GM23338 (cell line): Measurements from ENCODE around the gene RFX3. TPM values are rescaled to one million over a fixed set of nuclear protein-coding genes. Genes with fewer than 3 reads are reported as not detected.
A peak's percentile ranks its signal among the peaks of the same experiment; 100 is the strongest.

Source experiments
- ATAC-seq: fragments of 200-7000 bp; cut with Tn5 transposase; 3 replicates; pipeline ENCODE4 v1.9.1; 2020
- DNase-seq: peaks from one replicate; pipeline ENCODE4 v3.0.0-alpha.2; 2015; ENCODE audit warnings: low spot score
- H2AFZ ChIP-seq: fragments of 200-600 bp; sonication (generic); 2 replicates; pipeline ENCODE4 v1.8.0; 2016; ENCODE audit warnings: antibody characterized with exemption, mild to moderate bottlenecking, moderate library complexity
- H3F3A ChIP-seq: fragments of 200-600 bp; sonication (generic); replicated peaks from 2 replicates; pipeline ENCODE4 v1.8.0; 2017; ENCODE audit warnings: antibody characterized with exemption, mixed run types, low read depth
- H3K27ac ChIP-seq: fragments of 200-600 bp; sonication (generic); 2 replicates; pipeline ENCODE4 v1.6.1; 2016; ENCODE audit warnings: low read depth
- H3K27me3 ChIP-seq: fragments of 200-600 bp; sonication (generic); 2 replicates; pipeline ENCODE4 v1.8.0; 2016; ENCODE audit warnings: mild to moderate bottlenecking, mixed run types, moderate library complexity; ENCODE audit not compliant: insufficient read depth
- H3K36me3 ChIP-seq: fragments of 200-600 bp; sonication (generic); 2 replicates; pipeline ENCODE4 v1.8.0; 2016; ENCODE audit warnings: mild to moderate bottlenecking; ENCODE audit not compliant: insufficient read depth
- H3K4me1 ChIP-seq: fragments of 200-600 bp; sonication (generic); 2 replicates; pipeline ENCODE4 v1.8.0; 2016; ENCODE audit warnings: mild to moderate bottlenecking, moderate library complexity; ENCODE audit not compliant: insufficient read depth
- H3K4me2 ChIP-seq: fragments of 200-600 bp; sonication (generic); 2 replicates; pipeline ENCODE4 v1.7.1; 2017; ENCODE audit warnings: mixed run types
- H3K4me3 ChIP-seq: fragments of 200-600 bp; sonication (generic); 2 replicates; pipeline ENCODE4 v1.6.1; 2016; ENCODE audit warnings: mixed run types
- H3K79me2 ChIP-seq: fragments of 200-600 bp; sonication (generic); replicated peaks from 2 replicates; pipeline ENCODE4 v1.8.0; 2017; ENCODE audit warnings: mild to moderate bottlenecking; ENCODE audit not compliant: insufficient read depth
- H3K9me2 ChIP-seq: fragments of 200-600 bp; sonication (generic); 2 replicates; pipeline ENCODE4 v1.8.0; 2017; ENCODE audit not compliant: insufficient read depth
- H4K20me1 ChIP-seq: fragments of 200-600 bp; sonication (generic); replicated peaks from 2 replicates; pipeline ENCODE4 v1.8.0; 2017; ENCODE audit warnings: mild to moderate bottlenecking; ENCODE audit not compliant: insufficient read depth
- H3K27ac Mint-ChIP-seq: 2 replicates; pipeline ENCODE4 v1.8.0; 2020; ENCODE audit warnings: inconsistent platforms, mild to moderate bottlenecking, moderate library complexity, mixed read lengths
- H3K27me3 Mint-ChIP-seq: 3 replicates; pipeline ENCODE4 v1.8.0; 2022; ENCODE audit warnings: low read depth, mild to moderate bottlenecking, moderate library complexity, mixed read lengths, inconsistent platforms; ENCODE audit not compliant: insufficient read depth, poor library complexity
- H3K36me3 Mint-ChIP-seq: 3 replicates; pipeline ENCODE4 v1.8.0; 2021; ENCODE audit warnings: low read depth, mild to moderate bottlenecking, inconsistent platforms, moderate library complexity, mixed read lengths
- H3K4me1 Mint-ChIP-seq: 3 replicates; pipeline ENCODE4 v1.8.0; 2020; ENCODE audit warnings: mild to moderate bottlenecking, inconsistent platforms, mixed read lengths
- H3K4me3 Mint-ChIP-seq: 3 replicates; pipeline ENCODE4 v1.8.0; 2021; ENCODE audit warnings: moderate library complexity, mild to moderate bottlenecking, inconsistent platforms, mixed read lengths
- H3K9me3 Mint-ChIP-seq: 3 replicates; pipeline ENCODE4 v1.8.0; 2020; ENCODE audit warnings: moderate library complexity, mild to moderate bottlenecking, inconsistent platforms, mixed read lengths
- CREB1 ChIP-seq: fragments of 250-450 bp; sonication (Bioruptor Pico); IDR thresholded peaks from 2 replicates; pipeline ENCODE4 v1.5.0; 2020; ENCODE audit warnings: low read depth, mild to moderate bottlenecking, moderate library complexity
- EZH2 ChIP-seq: fragments of 200-600 bp; sonication (generic); IDR thresholded peaks from one replicate; pipeline ENCODE4 v1.8.0; 2017; ENCODE audit warnings: antibody characterized with exemption, mild to moderate bottlenecking, low read depth; ENCODE audit not compliant: unreplicated experiment
- EZH2phosphoT487 ChIP-seq: fragments of 200-600 bp; sonication (generic); IDR thresholded peaks from one replicate; pipeline ENCODE4 v1.8.1; 2018; ENCODE audit warnings: antibody characterized with exemption; ENCODE audit not compliant: unreplicated experiment
- JUNB ChIP-seq: IDR thresholded peaks from one replicate; pipeline ENCODE4 v1.6.1; 2016; ENCODE audit warnings: antibody characterized with exemption; ENCODE audit not compliant: unreplicated experiment
- NANOG ChIP-seq: IDR thresholded peaks from 2 replicates; pipeline ENCODE4 v1.6.1; 2016; ENCODE audit warnings: antibody characterized with exemption, borderline replicate concordance
- POLR2AphosphoS5 ChIP-seq: IDR thresholded peaks from 2 replicates; pipeline ENCODE4 v1.6.1; 2016; ENCODE audit warnings: antibody characterized with exemption, low read depth
- STAT1 ChIP-seq: IDR thresholded peaks from one replicate; pipeline ENCODE4 v1.6.1; 2016; ENCODE audit warnings: antibody characterized with exemption; ENCODE audit not compliant: unreplicated experiment
- ZNF114 ChIP-seq: fragments of 250-450 bp; sonication (Bioruptor Pico); IDR thresholded peaks from 2 replicates; pipeline ENCODE4 v1.5.0; 2020; ENCODE audit warnings: mild to moderate bottlenecking, moderate library complexity
- ZNF331 ChIP-seq: fragments of 250-450 bp; sonication (Bioruptor Pico); IDR thresholded peaks from 2 replicates; pipeline ENCODE4 v1.5.0; 2020; ENCODE audit warnings: low read depth, mild to moderate bottlenecking, moderate library complexity
- polyA plus RNA-seq: library from polyadenylated mRNA; unstranded; fragments of >200 nt; fragmentation: Nextera tagmentation; extraction: Ambion mirVana; gene quantifications from 2 replicates; pipeline ENCODE4 v1.2.1, GENCODE V29; 2016
- total RNA-seq: library from RNA; depleted of rRNA; stranded (reverse); fragments of >200 nt; shearing (Covaris generic); gene quantifications from 2 replicates; pipeline ENCODE4 v1.2.3, GENCODE V29; 2014
- TF ChIP-seq, protein P1 (sequence below), 2 experiments: fragments of 200-600 bp in 1 of 2; sonication (generic) in 1 of 2; conservative IDR thresholded peaks; 2 replicates each; pipeline versions ENCODE4 v1.5.1 to v1.6.1; 2016 to 2017; ENCODE audit warnings: antibody characterized with exemption in 2 of 2, low read depth in 2 of 2, mild to moderate bottlenecking in 2 of 2, moderate library complexity in 1 of 2
- TF ChIP-seq, protein P2 (sequence below): fragments of 250-450 bp; sonication (Bioruptor Pico); IDR thresholded peaks from 2 replicates; pipeline ENCODE4 v1.5.0; 2020; ENCODE audit warnings: mild to moderate bottlenecking, moderate library complexity
- TF ChIP-seq, protein P3 (sequence below): IDR thresholded peaks from 2 replicates; pipeline ENCODE4 v1.6.1; 2016; ENCODE audit warnings: antibody characterized with exemption
- TF ChIP-seq, protein P4 (sequence below): IDR thresholded peaks from one replicate; pipeline ENCODE4 v1.6.1; 2018; ENCODE audit warnings: antibody characterized with exemption; ENCODE audit not compliant: unreplicated experiment

RFX3 gene
- total and polyA plus RNA-seq, 2 experiments from 2014 or later: 9.8 to 22.1 TPM

DNA sequence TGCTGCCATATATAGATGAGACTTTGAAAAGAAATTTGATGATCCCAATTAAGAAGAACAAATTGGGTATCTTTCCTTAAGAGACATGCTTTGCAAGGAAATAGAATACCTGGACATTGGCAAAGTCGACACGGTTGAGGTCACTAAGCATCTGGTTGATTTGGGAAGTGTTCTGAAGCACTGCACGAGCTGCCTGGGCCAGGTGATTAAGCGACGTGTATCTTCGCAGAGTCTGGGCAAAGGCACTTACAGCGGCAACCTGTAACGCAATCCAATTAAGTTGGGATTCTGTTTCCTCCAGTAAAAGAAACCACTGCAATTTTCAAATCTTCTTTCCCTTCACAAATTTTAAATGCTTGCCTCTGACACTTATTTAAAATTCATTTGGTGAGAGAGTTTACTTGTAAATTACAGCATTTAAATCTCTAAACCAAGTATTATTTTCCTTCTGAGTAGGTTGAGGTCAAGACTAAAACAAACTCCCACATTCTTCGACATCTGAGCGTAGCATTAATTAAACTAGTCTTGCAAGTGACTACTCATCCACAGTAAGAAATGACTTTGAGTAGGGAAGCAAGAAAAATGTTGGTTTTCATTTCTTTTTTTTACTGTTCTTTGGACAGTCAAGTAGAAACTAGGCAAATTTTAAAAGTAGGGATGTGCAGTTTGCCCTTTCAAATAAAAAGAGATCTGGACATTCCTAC is 262.8 kb downstream of the RFX3 start:
- Histone ChIP-seq H3K4me3 (peak overlapping the region; percentile 15; the same call in 1 of the 2 replicates), H3K9me2 (no peaks in the 10 kb centered on the region), H3K27me3 (no peaks in the 10 kb centered on the region), H4K20me1 (no peaks in the 10 kb centered on the region), H2AFZ (no peak overlapping the region), H3F3A (peaks cover 4% of the 10 kb centered on the region), H3K79me2 (no peaks in the 10 kb centered on the region), H3K36me3 (no peaks in the 10 kb centered on the region), H3K27ac (peak overlapping the region; percentile 78), H3K4me1 (peaks cover 29% of the 10 kb centered on the region), H3K4me2 (peak overlapping the region; percentile 55)
- ATAC-seq: peak; percentile 94
- no peaks in the 10 kb centered on the region for H3K9me3 Mint-ChIP-seq
- H3K4me1 Mint-ChIP-seq: peaks cover 25% of the 10 kb centered on the region
- DNase-seq: peak; percentile 50
- no peaks in the 10 kb centered on the region for H3K27me3 Mint-ChIP-seq
- no peak for TF ChIP-seq POLR2AphosphoS5
- TF ChIP-seq, protein P1, sequence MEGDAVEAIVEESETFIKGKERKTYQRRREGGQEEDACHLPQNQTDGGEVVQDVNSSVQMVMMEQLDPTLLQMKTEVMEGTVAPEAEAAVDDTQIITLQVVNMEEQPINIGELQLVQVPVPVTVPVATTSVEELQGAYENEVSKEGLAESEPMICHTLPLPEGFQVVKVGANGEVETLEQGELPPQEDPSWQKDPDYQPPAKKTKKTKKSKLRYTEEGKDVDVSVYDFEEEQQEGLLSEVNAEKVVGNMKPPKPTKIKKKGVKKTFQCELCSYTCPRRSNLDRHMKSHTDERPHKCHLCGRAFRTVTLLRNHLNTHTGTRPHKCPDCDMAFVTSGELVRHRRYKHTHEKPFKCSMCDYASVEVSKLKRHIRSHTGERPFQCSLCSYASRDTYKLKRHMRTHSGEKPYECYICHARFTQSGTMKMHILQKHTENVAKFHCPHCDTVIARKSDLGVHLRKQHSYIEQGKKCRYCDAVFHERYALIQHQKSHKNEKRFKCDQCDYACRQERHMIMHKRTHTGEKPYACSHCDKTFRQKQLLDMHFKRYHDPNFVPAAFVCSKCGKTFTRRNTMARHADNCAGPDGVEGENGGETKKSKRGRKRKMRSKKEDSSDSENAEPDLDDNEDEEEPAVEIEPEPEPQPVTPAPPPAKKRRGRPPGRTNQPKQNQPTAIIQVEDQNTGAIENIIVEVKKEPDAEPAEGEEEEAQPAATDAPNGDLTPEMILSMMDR (conservative IDR thresholded peaks at IDR 0.05; ENCODE audit: low read depth in 2 of 2): no peak
- TF ChIP-seq ZNF114 (CRISPR knock-in tag): no peak
- TF ChIP-seq ZNF331: no peak
- TF ChIP-seq CREB1 (CRISPR knock-in tag): no peak
- TF ChIP-seq, protein P2, sequence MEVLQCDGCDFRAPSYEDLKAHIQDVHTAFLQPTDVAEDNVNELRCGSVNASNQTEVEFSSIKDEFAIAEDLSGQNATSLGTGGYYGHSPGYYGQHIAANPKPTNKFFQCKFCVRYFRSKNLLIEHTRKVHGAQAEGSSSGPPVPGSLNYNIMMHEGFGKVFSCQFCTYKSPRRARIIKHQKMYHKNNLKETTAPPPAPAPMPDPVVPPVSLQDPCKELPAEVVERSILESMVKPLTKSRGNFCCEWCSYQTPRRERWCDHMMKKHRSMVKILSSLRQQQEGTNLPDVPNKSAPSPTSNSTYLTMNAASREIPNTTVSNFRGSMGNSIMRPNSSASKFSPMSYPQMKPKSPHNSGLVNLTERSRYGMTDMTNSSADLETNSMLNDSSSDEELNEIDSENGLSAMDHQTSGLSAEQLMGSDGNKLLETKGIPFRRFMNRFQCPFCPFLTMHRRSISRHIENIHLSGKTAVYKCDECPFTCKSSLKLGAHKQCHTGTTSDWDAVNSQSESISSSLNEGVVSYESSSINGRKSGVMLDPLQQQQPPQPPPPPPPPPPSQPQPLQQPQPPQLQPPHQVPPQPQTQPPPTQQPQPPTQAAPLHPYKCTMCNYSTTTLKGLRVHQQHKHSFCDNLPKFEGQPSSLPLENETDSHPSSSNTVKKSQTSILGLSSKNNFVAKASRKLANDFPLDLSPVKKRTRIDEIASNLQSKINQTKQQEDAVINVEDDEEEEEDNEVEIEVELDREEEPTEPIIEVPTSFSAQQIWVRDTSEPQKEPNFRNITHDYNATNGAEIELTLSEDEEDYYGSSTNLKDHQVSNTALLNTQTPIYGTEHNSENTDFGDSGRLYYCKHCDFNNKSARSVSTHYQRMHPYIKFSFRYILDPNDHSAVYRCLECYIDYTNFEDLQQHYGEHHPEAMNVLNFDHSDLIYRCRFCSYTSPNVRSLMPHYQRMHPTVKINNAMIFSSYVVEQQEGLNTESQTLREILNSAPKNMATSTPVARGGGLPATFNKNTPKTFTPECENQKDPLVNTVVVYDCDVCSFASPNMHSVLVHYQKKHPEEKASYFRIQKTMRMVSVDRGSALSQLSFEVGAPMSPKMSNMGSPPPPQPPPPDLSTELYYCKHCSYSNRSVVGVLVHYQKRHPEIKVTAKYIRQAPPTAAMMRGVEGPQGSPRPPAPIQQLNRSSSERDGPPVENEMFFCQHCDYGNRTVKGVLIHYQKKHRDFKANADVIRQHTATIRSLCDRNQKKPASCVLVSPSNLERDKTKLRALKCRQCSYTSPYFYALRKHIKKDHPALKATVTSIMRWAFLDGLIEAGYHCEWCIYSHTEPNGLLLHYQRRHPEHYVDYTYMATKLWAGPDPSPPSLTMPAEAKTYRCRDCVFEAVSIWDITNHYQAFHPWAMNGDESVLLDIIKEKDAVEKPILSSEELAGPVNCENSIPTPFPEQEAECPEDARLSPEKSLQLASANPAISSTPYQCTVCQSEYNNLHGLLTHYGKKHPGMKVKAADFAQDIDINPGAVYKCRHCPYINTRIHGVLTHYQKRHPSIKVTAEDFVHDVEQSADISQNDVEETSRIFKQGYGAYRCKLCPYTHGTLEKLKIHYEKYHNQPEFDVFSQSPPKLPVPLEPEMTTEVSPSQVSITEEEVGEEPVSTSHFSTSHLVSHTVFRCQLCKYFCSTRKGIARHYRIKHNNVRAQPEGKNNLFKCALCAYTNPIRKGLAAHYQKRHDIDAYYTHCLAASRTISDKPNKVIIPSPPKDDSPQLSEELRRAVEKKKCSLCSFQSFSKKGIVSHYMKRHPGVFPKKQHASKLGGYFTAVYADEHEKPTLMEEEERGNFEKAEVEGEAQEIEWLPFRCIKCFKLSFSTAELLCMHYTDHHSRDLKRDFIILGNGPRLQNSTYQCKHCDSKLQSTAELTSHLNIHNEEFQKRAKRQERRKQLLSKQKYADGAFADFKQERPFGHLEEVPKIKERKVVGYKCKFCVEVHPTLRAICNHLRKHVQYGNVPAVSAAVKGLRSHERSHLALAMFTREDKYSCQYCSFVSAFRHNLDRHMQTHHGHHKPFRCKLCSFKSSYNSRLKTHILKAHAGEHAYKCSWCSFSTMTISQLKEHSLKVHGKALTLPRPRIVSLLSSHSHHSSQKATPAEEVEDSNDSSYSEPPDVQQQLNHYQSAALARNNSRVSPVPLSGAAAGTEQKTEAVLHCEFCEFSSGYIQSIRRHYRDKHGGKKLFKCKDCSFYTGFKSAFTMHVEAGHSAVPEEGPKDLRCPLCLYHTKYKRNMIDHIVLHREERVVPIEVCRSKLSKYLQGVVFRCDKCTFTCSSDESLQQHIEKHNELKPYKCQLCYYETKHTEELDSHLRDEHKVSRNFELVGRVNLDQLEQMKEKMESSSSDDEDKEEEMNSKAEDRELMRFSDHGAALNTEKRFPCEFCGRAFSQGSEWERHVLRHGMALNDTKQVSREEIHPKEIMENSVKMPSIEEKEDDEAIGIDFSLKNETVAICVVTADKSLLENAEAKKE (CRISPR knock-in tag): no peak
- TF ChIP-seq NANOG: no peak
- TF ChIP-seq, protein P3, sequence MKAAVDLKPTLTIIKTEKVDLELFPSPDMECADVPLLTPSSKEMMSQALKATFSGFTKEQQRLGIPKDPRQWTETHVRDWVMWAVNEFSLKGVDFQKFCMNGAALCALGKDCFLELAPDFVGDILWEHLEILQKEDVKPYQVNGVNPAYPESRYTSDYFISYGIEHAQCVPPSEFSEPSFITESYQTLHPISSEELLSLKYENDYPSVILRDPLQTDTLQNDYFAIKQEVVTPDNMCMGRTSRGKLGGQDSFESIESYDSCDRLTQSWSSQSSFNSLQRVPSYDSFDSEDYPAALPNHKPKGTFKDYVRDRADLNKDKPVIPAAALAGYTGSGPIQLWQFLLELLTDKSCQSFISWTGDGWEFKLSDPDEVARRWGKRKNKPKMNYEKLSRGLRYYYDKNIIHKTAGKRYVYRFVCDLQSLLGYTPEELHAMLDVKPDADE: no peak
- no peak for TF ChIP-seq EZH2phosphoT487
- TF ChIP-seq, protein P4, sequence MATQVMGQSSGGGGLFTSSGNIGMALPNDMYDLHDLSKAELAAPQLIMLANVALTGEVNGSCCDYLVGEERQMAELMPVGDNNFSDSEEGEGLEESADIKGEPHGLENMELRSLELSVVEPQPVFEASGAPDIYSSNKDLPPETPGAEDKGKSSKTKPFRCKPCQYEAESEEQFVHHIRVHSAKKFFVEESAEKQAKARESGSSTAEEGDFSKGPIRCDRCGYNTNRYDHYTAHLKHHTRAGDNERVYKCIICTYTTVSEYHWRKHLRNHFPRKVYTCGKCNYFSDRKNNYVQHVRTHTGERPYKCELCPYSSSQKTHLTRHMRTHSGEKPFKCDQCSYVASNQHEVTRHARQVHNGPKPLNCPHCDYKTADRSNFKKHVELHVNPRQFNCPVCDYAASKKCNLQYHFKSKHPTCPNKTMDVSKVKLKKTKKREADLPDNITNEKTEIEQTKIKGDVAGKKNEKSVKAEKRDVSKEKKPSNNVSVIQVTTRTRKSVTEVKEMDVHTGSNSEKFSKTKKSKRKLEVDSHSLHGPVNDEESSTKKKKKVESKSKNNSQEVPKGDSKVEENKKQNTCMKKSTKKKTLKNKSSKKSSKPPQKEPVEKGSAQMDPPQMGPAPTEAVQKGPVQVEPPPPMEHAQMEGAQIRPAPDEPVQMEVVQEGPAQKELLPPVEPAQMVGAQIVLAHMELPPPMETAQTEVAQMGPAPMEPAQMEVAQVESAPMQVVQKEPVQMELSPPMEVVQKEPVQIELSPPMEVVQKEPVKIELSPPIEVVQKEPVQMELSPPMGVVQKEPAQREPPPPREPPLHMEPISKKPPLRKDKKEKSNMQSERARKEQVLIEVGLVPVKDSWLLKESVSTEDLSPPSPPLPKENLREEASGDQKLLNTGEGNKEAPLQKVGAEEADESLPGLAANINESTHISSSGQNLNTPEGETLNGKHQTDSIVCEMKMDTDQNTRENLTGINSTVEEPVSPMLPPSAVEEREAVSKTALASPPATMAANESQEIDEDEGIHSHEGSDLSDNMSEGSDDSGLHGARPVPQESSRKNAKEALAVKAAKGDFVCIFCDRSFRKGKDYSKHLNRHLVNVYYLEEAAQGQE: no peak
- TF ChIP-seq STAT1: no peak
- TF ChIP-seq EZH2: no peak
- no peak for TF ChIP-seq JUNB
- H3K36me3 Mint-ChIP-seq: no peaks in the 10 kb centered on the region
- peak overlapping the region; percentile 37; the same call in 1 of the 2 replicates for H3K27ac Mint-ChIP-seq
- no peak overlapping the region; the same call in 2 of the 3 replicates for H3K4me3 Mint-ChIP-seq
